Activated naive CD4-positive, alpha-beta T cell (primary cell): ENCODE data around the gene PTP4A1.
A peak's percentile ranks its signal among the peaks of the same experiment; 100 is the strongest.

Experiments
- DNase-seq, 4 experiments: peaks; one replicate each; lab custom pipeline; 2025; lab: John Stamatoyannopoulos, UW

The PTP4A1 gene

GRCh38 chr6:63556369-63556768 lies 15.9 kb upstream of the PTP4A1 start:
- no peak for DNase-seq

DNA sequence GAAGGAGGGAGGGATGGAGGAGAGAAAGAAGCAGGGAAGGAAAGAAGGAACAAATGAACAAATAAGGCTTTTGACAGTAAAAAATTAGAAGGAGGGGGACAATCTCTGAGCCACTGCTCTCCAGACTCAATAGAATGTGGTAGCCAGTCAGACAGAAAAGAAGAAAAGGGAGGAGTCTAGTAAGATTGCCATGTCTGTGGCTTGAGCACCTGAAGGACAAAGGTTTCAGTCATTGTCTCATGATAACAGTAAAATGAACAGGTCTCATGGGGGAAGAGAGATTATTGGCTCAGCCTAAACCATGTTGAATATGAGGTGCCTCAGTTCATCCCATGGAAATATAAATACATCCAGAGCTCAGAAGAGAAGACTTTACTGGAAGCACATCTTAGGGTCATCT lies 14.0 kb upstream of the PTP4A1 start:
- no peak for DNase-seq

- DNase-seq = no peak
Observed at GRCh38 chr6:63560801-63561287, 11.4 kb upstream of the PTP4A1 start.

GRCh38 chr6:63561288-63561687 lies 11.0 kb upstream of the PTP4A1 start:
- no peak for DNase-seq

DNA sequence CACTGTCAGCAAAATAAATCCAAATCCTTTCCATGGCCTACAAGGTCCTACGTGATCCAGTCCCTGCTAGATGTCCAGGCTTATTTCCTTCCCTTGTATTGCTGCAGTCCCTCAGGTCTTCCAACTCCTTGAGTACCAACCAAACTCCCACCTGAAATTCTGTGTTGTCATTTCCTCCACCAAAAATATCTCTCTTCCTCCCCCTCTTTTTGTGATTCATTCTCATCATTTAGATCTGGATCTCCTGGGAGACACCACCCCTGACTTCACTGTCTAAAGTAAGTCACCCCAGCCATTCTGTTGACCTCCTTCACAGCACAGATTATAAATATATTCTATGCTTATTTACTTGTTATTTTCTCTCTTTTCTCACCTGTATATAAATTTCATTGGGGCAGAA lies 9.0 kb upstream of the PTP4A1 start:
- no peak for DNase-seq

GRCh38 chr6:63565058-63565726 lies 7.1 kb upstream of the PTP4A1 start:
- DNase-seq = no peak

- no peak for DNase-seq
Observed at GRCh38 chr6:63565727-63566596, 6.3 kb upstream of the PTP4A1 start.

DNA sequence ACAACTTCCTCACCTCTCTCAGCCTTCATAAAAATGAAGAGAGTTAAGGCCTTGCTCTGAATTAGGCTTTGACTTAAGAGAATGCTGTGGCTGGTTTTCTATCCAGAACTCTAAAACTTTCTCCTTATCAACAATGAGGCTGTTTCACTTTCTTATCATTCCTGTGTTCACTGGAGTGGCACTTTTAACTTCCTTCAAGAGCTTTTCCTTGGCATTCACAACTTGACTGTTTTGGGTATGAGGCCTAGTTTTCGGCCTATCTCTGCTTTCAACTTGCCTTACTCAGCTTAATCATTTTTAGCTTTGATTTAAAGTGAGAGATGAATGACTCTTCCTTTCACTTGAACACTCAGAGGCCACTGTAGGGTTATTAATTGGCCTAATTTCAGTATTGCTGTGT lies 4.3 kb upstream of the PTP4A1 start:
- DNase-seq = no peak

DNA sequence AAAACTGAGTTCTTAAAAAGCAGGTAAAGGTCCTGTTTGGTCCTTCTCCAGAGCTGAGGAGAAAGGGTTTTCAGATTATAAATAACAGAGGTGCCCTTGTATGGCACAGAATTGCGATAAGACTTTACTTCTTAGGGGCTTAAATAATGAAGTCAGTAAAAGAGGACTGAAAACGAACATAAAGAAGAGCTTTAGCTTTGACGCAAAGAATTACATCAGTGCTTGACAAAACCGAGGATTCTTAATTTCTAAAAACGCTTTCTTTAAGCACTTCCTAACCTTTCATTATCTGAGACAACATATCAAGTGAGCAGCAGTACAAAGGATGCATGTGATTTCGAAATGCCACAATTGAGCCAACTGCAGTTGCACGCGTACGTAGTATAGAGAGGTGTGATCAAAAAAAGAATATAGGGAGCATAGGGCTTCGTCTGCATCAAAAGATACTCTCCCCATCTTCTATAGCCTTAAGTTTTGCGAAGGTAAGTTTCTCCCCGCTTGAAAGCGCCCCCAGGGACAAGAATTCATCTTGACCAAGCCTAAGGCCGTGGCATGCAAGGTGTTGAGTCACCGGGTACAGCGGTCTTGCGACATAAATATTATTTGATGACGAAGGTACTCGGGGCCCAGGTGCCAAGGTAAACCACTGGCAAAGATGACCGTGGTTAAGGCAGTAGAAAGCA lies 778 bp upstream of the PTP4A1 start:
- DNase-seq = peak; percentile 31 to 55 (median 39)

GRCh38 chr6:63572747-63573075 lies 431 bp downstream of the PTP4A1 start:
- peak in 2 of 4 experiments; percentile 35 to 56 for DNase-seq

- peak; percentile 33 to 61 (median 58) for DNase-seq
Observed at GRCh38 chr6:63573076-63573898, 1.0 kb downstream of the PTP4A1 start.

- no peak for DNase-seq
Observed at GRCh38 chr6:63573899-63574553, 1.7 kb downstream of the PTP4A1 start.

DNA sequence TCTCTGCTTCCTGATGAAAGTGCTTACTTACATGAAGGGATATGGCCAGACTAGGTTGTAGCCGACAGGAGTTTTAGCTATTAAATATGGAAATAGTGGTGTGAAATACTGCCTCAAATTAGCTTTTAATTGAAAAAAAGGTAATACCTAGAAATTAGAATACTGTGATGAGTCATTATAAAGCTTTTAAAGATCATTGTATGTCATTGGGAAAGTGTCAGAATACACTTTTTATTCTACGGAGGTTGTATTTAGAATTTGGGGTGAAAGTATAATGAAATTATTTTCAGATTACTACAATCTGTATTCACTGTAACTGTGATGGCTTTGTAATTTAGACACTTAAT lies 2.2 kb downstream of the PTP4A1 start:
- no peak for DNase-seq

DNA sequence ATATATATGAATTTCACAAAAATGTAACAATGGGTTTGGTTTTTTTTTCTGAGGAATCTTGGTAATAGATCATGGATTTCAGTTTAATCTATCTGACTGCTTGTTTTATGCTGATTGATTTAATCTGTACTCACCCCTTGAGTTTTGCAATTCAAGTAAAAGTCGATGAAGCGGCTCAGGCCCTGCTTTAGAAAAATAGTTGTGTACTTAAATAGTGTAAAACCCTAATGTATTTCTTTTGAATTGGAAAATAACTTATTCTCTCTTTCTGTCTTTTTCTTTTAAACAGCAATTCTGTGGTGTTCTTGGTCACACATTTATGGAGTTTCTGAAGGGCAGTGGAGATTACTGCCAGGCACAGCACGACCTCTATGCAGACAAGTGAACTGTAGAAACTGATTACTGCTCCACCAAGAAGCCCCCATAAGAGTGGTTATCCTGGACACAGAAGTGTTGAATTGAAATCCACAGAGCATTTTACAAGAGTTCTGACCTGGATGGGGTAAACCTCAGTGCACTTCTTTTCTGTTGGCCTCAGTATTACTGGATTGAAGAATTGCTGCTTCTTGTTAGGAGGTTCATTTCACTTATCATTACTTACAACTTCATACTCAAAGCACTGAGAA lies 4.0 kb downstream of the PTP4A1 start:
- no peak for DNase-seq

DNA sequence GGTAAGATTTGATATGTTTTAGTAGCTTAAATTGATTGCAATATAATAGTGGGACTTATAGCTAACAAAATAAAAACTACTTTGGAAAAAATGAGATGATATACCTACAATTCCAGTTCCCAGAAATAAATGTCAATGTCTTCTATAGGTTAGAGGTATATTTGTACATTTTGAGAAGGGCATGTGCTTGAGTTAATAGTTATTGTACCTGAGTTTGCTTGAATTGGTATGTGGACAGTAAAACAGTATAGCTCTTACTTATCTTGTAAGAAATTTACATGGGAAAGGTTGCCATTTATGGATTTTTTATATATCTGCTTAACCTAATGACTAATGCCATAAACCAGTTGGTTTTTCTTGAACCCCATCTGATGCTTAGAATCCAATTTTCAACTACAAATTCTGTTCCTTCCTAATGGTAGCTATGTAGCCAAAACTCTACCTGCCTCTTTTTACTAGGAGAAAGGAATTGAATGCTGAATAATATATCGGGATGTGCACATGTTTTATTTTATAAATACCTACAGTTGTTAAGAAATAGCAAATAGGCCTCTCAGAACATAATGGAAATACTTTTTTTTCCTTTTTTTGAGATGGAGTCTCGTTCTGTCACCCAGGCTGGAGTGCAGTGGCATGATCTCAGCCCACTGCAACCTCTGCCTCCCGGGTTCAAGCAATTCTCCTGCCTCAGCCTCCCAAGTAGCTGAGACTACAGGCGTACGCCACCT lies 4.9 kb downstream of the PTP4A1 start:
- DNase-seq = no peak

DNA sequence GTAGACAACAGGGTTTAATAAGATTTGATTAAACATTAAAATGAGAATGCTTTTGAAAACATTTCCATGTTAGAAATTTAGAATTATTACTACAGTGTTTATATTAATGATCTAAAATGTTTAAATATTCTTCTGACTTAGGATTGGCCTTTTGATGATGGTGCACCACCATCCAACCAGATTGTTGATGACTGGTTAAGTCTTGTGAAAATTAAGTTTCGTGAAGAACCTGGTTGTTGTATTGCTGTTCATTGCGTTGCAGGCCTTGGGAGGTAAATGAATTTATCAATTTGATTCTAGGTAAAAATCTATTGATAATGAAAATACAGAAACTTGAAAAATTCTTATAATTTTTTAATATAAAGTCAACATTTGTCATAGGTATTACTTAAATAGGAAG lies 6.5 kb downstream of the PTP4A1 start:
- no peak for DNase-seq

DNA sequence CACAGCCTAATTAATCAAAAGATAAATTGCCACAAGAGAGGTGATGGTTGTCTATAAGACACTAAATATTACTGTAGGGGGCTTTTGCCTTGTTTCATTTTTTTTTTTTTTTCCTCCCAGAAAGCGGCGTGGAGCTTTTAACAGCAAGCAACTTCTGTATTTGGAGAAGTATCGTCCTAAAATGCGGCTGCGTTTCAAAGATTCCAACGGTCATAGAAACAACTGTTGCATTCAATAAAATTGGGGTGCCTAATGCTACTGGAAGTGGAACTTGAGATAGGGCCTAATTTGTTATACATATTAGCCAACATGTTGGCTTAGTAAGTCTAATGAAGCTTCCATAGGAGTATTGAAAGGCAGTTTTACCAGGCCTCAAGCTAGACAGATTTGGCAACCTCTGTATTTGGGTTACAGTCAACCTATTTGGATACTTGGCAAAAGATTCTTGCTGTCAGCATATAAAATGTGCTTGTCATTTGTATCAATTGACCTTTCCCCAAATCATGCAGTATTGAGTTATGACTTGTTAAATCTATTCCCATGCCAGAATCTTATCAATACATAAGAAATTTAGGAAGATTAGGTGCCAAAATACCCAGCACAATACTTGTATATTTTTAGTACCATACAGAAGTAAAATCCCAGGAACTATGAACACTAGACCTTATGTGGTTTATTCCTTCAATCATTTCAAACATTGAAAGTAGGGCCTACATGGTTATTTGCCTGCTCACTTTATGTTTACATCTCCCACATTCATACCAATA lies 7.8 kb downstream of the PTP4A1 start:
- DNase-seq = no peak

- DNase-seq = no peak
Observed at GRCh38 chr6:63580704-63580961, 8.4 kb downstream of the PTP4A1 start.

DNA sequence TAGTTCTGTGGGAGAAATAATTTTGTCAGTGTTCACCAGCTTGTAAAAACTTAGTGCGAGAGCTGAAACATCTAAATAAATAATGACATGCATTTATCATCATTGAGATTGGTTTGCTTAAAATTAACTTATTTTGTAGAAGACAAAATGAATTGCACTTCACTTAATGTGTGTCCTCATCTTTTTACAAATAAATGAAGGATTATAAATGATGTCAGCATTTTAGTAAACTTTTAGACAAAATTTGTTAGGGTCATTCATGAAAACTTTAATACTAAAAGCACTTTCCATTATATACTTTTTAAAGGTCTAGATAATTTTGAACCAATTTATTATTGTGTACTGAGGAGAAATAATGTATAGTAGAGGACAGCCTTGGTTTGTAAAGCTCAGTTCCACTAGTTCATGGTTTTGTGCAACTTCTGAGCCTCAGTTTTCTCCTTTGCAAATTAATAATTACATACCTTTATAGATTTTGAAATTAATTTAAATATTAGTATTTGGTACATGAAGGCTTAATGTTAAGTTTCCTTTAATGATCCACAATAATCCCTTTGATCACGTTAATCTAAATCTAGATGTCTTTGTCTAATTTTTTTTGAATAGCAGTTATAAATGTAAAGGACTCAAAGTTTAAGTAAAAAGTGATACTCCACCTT lies 9.2 kb downstream of the PTP4A1 start:
- DNase-seq = no peak
